Hematopoietic multipotent progenitor cell treated with erythropoietin and hydrocortisone succinate and interleukin-3 and kit ligand, for 15 days (in vitro differentiated cells): Measurements from ENCODE around the gene AVL9.

Experiments
- DNase-seq: peaks from one replicate; pipeline ENCODE4 v3.0.0-alpha.2; 2015; ENCODE audit warnings: low spot score

The AVL9 gene

DNA sequence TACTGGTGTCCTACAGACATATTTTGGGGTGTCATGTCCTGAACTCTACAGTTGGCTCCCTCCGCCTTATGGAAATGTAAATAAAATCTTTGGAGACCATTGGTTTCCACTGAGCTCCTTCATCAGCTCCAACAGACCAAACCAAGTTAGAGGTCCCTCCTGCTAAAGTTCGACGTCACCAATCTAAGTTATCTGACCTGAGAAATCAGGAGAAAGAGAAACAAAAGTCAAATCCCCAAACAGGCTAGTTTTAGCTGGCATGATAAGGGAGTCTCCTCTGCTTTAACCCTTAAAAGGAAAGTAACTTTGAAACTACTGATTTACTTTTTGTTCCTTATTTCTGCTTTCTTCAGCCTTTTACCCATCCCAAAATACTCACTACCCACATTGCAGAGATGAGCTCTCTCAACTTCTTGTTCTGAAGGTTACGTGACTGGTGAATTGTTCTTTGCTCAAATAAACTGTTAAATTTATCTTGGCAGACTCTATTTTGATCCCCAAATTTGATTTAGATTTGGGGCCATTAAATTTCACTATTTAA lies 39.9 kb downstream of the AVL9 start:
- no peak for DNase-seq

DNA sequence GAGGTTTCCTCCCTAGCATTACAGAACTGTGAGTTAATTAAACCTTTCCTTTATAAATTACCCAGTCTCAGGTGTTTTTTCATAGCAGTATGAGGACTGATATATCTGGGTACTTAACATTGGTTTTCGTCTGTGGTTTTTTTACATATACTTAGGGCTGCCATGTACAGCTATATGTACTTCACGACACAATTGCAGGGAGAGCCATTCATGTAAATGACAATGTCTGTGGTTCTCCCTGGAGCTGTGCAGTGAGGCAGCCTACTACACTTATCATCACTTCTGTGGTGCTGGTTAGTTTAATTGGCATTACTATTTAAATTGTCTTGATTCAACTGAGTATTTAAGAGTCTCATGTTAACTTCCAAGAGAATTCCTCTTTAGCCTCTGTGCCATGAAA lies 40.7 kb downstream of the AVL9 start:
- no peak for DNase-seq

- no peak for DNase-seq
Observed at GRCh38 chr7:32536585-32536984, 41.3 kb downstream of the AVL9 start.

DNA sequence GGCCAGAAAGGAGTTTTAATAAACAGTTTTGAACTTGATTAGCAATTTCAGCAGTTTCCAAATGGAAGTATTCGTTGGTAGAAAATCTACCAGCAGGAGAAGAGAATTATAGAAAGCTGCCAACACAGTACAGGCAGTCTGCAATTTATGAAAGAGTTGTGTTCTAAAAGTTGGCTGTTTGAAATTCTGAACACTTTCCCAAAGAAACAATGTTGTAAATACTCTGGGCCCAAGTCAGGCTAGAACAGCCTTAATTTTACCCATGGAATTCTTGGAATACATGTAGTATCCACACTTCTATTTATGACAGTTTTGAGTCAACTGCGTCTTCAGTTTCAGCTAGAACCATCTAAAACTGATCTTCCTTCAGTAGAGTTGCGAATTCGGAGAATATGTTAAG lies 42.5 kb downstream of the AVL9 start:
- no peak for DNase-seq

GRCh38 chr7:32539366-32539765 lies 44.1 kb downstream of the AVL9 start:
- no peak for DNase-seq

GRCh38 chr7:32539919-32540531 lies 44.7 kb downstream of the AVL9 start:
- DNase-seq = no peak

DNA sequence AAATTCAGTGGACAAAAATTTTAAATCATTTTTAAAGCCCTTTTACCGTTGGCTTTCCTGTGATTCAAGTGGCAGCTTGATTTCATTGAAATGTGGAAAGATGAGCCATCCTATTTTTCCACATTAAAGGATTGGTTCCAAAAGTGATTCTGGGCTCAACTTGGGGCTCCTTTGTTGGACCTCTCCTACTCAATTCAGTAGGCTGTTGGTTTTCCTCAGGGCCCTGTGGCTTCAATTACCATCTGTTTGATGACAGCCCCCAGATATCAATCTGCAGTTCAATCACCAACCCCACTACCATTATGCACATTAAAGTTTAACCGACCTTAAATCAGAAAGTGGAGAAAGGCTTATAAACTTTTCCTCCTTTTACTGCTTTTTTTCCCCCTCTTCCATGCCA lies 47.3 kb downstream of the AVL9 start:
- DNase-seq = no peak

GRCh38 chr7:32559480-32559879 lies 64.2 kb downstream of the AVL9 start:
- no peak for DNase-seq

GRCh38 chr7:32560075-32560474 lies 64.8 kb downstream of the AVL9 start:
- DNase-seq = no peak

DNA sequence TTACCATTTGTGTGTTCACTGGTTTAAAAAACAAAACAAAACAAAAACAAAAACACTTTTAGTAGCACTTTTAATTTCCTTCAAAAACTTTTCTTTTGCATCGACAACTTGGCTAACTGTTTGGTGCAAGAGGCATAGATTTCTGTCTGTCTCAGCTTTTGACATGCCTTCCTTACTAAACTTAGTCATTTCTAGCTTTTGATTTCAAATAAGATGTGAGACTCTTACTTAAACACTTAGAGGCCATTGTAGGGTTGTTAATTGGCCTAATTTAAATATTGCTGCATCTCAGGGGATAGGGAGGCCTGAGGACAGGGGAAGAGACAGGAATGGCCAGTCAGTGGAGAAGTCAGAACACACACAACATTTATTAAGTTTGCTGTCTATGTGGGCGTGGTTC lies 66.3 kb downstream of the AVL9 start:
- no peak for DNase-seq

GRCh38 chr7:32564542-32564941 lies 69.3 kb downstream of the AVL9 start:
- no peak for DNase-seq

GRCh38 chr7:32569388-32570289 lies 74.3 kb downstream of the AVL9 start:
- DNase-seq = no peak

DNA sequence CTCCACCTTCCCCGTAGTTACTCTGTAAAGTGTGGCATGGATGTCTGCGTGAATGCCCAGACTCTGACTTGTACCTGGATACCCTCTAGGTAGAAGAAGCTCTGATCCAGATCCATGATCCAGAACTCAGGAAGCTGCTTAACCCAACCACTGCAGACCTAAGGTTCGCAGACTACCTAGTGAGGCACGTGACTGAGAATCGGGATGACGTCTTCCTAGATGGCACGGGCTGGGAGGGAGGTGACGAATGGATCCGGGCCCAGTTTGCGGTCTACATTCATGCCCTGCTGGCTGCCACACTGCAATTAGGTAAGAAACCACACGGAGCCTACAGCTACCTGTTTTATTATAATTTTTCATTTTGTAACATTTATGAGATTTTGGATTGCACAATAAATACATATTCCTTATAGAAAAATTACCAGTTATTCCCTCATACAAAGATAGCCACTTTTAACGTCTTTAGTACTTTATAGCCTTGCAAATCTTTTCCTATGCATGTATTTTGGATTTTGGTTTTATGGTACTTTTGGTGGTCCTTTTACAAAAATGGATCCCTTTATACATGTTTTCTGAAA lies 77.9 kb downstream of the AVL9 start:
- DNase-seq = no peak

DNA sequence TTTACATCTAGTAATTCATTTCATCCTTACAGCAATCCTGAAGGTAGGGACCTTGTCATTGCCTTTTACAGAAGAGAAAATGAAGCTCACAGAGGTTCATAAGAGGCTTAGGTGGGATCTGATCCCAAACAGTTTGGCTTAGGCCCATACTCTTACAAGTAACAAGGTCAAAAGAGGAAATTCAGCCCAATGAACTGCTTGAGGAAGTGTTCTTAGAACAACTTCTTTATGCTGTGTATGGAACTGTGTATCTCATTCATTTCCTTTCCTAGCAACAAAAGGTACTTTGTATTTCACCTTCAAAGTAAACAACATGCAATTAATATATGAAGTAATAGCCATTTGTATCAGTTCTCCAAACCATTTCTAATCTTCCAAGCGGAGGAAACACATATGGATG lies 79.3 kb downstream of the AVL9 start:
- DNase-seq = no peak

DNA sequence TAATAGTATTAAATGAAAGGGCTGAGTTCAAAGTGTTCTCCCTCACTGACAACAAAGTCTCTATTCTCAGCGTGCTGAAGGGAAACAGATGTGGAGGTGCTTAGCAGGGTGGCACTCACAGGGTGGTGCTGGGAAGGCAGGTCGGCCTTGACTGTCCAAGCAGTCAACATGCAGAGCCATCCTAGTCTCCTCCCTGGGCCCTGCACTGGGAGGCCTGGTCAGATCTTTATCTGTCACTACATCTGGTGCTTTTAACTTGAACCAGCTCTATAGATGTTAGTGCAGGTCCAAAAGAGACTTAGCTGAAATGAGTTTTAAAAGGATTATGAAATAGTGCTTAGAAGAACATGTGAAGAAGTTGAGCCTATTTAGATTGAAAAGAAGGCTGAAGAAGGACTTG lies 82.1 kb downstream of the AVL9 start:
- no peak for DNase-seq

GRCh38 chr7:32579776-32580175 lies 84.5 kb downstream of the AVL9 start:
- no peak for DNase-seq

- DNase-seq = no peak
Observed at GRCh38 chr7:32580646-32581045, 85.4 kb downstream of the AVL9 start.

GRCh38 chr7:32582036-32582435 lies 86.7 kb downstream of the AVL9 start:
- no peak for DNase-seq

DNA sequence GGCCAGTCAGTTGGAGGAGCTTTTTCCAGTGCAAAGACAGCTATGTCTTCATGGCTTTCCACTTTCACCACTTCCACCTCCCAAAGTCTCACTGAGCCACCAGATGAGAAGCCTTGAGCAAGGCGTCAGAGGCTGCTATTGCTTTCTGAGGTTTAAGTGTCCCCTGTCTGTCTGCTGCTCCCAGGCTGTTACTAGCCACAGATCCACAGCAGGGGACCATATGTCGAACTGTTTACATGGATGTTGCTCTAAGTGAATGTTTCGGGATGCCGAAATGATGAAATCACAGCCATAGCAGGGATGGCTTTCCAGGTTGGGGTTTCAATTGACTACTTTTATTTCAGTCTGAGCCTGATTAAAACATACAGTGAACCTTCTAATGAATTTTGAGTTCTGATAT lies 88.5 kb downstream of the AVL9 start:
- DNase-seq = no peak

GRCh38 chr7:32586291-32587221 lies 91.3 kb downstream of the AVL9 start:
- no peak for DNase-seq

DNA sequence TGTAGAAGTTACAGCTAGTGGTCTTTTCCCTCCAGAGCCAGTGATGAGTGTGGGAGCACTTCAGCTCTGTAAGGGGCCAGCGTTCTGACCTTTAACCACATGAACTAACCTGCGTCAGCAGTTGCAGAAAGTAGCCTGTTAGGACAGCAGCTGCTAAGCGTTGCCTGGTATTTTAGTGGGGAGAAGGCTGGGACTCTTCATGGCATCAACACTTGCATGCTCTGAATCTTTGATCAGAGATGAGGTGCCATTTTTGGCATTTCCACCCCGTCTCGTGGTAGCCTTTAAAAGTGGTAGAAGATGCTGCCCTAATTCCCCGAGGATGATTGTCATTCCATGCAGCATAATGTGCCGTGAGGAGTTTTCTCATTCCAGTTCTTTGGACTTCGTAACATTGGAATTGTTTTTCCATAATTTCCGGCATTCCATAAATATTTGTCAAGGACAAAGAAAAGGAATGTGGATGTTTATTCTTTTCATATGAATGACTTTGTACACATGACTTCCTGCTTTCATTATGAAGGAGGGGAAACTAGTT lies 92.2 kb downstream of the AVL9 start:
- DNase-seq = no peak

- no peak for DNase-seq
Observed at GRCh38 chr7:32588657-32589056, 93.4 kb downstream of the AVL9 start.
